HG02759 (cell line): ENCODE results near the gene CRACDL.
"Not testable (repeated sequence)": the region's sequence is repeated elsewhere in the genome, so short reads cannot be mapped to it uniquely, and the experiment has no call there.

ENCODE experiments used
- ATAC-seq: cut with Tn5 transposase; IDR thresholded peaks from one replicate; pipeline ENCODE4 v1.9.1; 2021; ENCODE audit warnings: mild to moderate bottlenecking, moderate library complexity; ENCODE audit not compliant: unreplicated experiment

The CRACDL gene

GRCh38 chr2:98907966-98908905 lies 27.8 kb downstream of the CRACDL start:
- ATAC-seq: no peak

GRCh38 chr2:98907385-98907784 lies 28.6 kb downstream of the CRACDL start:
- ATAC-seq: no peak

- ATAC-seq: no peak
Measured at GRCh38 chr2:98903767-98904485, 32.1 kb downstream of the CRACDL start.

GRCh38 chr2:98903064-98903355 lies 33.0 kb downstream of the CRACDL start:
- ATAC-seq: no peak

- no peak for ATAC-seq
Measured at GRCh38 chr2:98902209-98903063, 33.6 kb downstream of the CRACDL start.

GRCh38 chr2:98901702-98902101 lies 34.3 kb downstream of the CRACDL start:
- ATAC-seq: no peak

- ATAC-seq: no peak
Measured at GRCh38 chr2:98901291-98901690, 34.7 kb downstream of the CRACDL start.

GRCh38 chr2:98900721-98901120 lies 35.3 kb downstream of the CRACDL start:
- ATAC-seq: no peak

- ATAC-seq: not testable (repeated sequence)
Measured at GRCh38 chr2:98899703-98900078, 36.3 kb downstream of the CRACDL start.

- ATAC-seq: no peak
Measured at GRCh38 chr2:98899041-98899702, 36.9 kb downstream of the CRACDL start.

- no peak for ATAC-seq
Measured at GRCh38 chr2:98898423-98898841, 37.6 kb downstream of the CRACDL start.

- no peak for ATAC-seq
Measured at GRCh38 chr2:98897746-98898145, 38.3 kb downstream of the CRACDL start.

- no peak for ATAC-seq
Measured at GRCh38 chr2:98896944-98897343, 39.1 kb downstream of the CRACDL start.

GRCh38 chr2:98896416-98896815 lies 39.6 kb downstream of the CRACDL start:
- no peak for ATAC-seq

- ATAC-seq: no peak
Measured at GRCh38 chr2:98895901-98896300, 40.1 kb downstream of the CRACDL start.

- no peak for ATAC-seq
Measured at GRCh38 chr2:98895221-98895620, 40.8 kb downstream of the CRACDL start.

GRCh38 chr2:98894331-98895000 lies 41.6 kb downstream of the CRACDL start:
- no peak for ATAC-seq

- ATAC-seq: no peak
Measured at GRCh38 chr2:98893911-98894321, 42.1 kb downstream of the CRACDL start.

GRCh38 chr2:98892871-98893270 lies 43.2 kb downstream of the CRACDL start:
- ATAC-seq: no peak

GRCh38 chr2:98891591-98891990 lies 44.4 kb downstream of the CRACDL start:
- ATAC-seq: no peak
